GM10847 (cell line): ENCODE data around the gene SCGN.

Experiments
- POLR2A ChIP-seq: IDR thresholded peaks from 2 replicates; pipeline ENCODE4 v1.6.1; 2011; ENCODE audit not compliant: insufficient read length; ENCODE audit errors: extremely low read depth

SCGN gene

DNA sequence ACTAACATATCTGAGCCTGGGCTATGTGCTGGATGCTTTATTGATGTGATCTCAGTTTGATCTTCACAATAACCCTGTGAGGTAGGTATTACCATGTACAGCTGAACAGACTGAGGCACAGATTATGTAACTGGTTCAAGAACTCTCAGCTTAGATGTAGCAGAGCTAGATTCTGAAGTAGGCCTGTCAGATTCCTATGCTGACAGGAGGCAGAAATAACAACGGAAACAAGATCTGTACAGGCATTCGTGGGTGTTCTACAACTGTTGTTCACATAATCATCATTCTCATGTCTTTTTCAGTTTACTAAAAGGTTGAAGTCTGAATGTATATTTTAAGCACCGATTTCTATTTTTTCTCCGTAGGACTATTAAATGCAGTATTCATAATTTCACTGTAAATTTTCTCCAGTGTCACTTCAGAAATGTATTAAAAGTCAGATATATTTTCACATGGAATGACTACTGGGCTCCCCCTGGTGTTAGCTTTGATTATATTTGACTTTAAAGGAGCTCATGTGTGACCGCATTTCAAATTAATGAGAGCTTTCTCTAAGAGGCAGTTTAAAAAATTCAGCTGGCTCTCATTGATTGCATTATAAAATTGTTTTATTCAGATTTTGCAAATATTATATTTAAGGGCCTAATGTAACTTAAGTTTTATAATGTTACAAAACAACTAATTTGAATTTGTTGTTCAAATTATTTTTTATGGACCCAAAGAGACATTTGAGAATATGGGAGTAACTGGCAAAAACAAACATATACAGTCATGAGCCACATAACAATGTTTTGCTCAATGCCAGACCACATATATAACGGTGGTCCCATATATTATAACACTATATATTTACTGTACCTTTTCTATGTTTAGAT, 66.1 kb downstream of the SCGN start:
- no peak for TF ChIP-seq POLR2A

GRCh38 chr6:25726122-25726911, 74.3 kb downstream of the SCGN start:
- TF ChIP-seq POLR2A = no peak

GRCh38 chr6:25727028-25727427, 75.0 kb downstream of the SCGN start:
- no peak for TF ChIP-seq POLR2A

DNA sequence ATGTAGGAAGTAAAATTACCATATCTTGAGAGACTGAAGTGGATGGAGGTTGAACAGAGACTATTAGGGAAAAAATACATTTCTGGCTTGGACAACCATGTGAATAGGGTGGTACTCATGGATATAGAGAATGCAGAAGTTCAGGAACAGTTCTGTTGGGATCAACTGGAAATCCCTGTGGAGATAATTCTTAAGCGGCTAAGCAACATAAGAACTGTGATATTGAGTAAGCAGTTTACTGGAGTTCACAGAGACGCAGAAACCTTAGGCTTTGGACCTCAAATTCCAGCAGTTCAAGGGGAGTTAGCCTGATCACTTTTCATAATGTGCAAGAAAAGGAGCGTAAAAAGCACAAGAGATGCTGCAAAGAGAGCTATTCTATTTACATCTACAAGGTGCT, 78.9 kb downstream of the SCGN start:
- no peak for TF ChIP-seq POLR2A

- no peak for TF ChIP-seq POLR2A
Measured at GRCh38 chr6:25731721-25732120, 79.7 kb downstream of the SCGN start.

- no peak for TF ChIP-seq POLR2A
Measured at GRCh38 chr6:25732468-25733198, 80.6 kb downstream of the SCGN start.

GRCh38 chr6:25735261-25735660, 83.2 kb downstream of the SCGN start:
- no peak for TF ChIP-seq POLR2A

- TF ChIP-seq POLR2A = no peak
Measured at GRCh38 chr6:25743868-25744267, 91.9 kb downstream of the SCGN start.

DNA sequence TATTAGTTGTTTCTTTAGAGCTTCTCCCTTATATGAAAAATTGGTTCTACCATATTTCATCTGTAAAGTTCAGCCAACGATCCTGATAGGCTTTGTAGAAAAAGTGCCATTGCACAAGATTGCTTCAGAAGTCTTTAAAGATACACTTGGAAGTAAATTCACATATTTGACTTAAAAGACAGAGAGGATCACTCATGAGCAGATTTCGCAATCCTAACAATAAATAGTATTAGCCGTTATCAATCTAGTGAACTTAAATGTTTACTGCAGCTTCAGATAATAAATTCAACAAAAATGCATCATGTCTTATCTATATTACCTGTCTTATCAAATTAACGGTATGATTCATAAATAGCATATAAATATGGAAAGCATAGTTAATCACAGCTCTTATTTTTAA, 93.8 kb downstream of the SCGN start:
- no peak for TF ChIP-seq POLR2A

- TF ChIP-seq POLR2A = no peak
Measured at GRCh38 chr6:25746968-25747367, 95.0 kb downstream of the SCGN start.

- TF ChIP-seq POLR2A = no peak
Measured at GRCh38 chr6:25747477-25747876, 95.5 kb downstream of the SCGN start.

- TF ChIP-seq POLR2A = no peak
Measured at GRCh38 chr6:25748049-25748448, 96.0 kb downstream of the SCGN start.

GRCh38 chr6:25749837-25750236, 97.8 kb downstream of the SCGN start:
- no peak for TF ChIP-seq POLR2A

- no peak for TF ChIP-seq POLR2A
Measured at GRCh38 chr6:25750906-25751305, 98.9 kb downstream of the SCGN start.
